Panc1 (cell line): ENCODE measurements around the gene NHLRC3. TPM values are rescaled to one million over a fixed set of nuclear protein-coding genes. Genes with fewer than 3 reads are reported as not detected.

Source experiments
- ATAC-seq: fragments of 200-7000 bp; cut with Tn5 transposase; 2 replicates; pipeline ENCODE4 v1.9.1; 2020; ENCODE audit warnings: mild to moderate bottlenecking, moderate library complexity
- BruUV-seq: library from RNA; stranded (reverse); fragments of 400-500 nt; replicated peaks from 2 replicates; lab custom pipeline; 2021; lab: Mats Ljungman, UMichigan
- CTCF ChIA-PET: fragments of 300-600 bp; sonication (Branson Sonifier 250); formaldehyde crosslinking; loops from one replicate; lab custom pipeline; 2022; ENCODE audit warnings: antibody characterized with exemption; lab: Charles Lee
- POLR2A ChIA-PET: fragments of 300-600 bp; sonication (Branson Sonifier 250); formaldehyde crosslinking; loops from one replicate; lab custom pipeline; 2022; ENCODE audit warnings: antibody characterized with exemption; lab: Charles Lee
- DNase-seq: peaks from one replicate; pipeline ENCODE4 v3.0.0-alpha.2; 2010; ENCODE audit warnings: low read depth, low spot score
- H3K27ac ChIP-seq: 2 replicates; pipeline ENCODE4 v1.5.1; 2011; ENCODE audit warnings: mild to moderate bottlenecking, low read length, inconsistent platforms
- H3K27me3 ChIP-seq: fragments of 200-500 bp; sonication (Bioruptor generic); 2 replicates; pipeline ENCODE4 v1.6.0; 2014; ENCODE audit warnings: low read length, inconsistent platforms; ENCODE audit not compliant: control insufficient read depth, insufficient read depth
- H3K36me3 ChIP-seq: fragments of 200-500 bp; sonication (Bioruptor generic); 2 replicates; pipeline ENCODE4 v1.5.1; 2014; ENCODE audit warnings: inconsistent platforms, mild to moderate bottlenecking, low read length, moderate library complexity; ENCODE audit not compliant: control insufficient read depth, insufficient read depth
- H3K4me1 ChIP-seq: 2 replicates; pipeline ENCODE4 v1.5.1; 2011; ENCODE audit warnings: inconsistent platforms, mild to moderate bottlenecking, low read length, moderate library complexity; ENCODE audit not compliant: control insufficient read depth, insufficient read depth
- H3K4me3 ChIP-seq, 2 experiments: 2 replicates each; pipeline ENCODE4 v1.5.1; 2011 to 2012; ENCODE audit warnings: low read depth in 2 of 2, low read length in 2 of 2, mild to moderate bottlenecking in 2 of 2, inconsistent platforms in 1 of 2, moderate library complexity in 1 of 2
- H3K9me3 ChIP-seq: fragments of 200-500 bp; sonication (Bioruptor generic); 2 replicates; pipeline ENCODE4 v1.5.1; 2014; ENCODE audit warnings: low read depth, mild to moderate bottlenecking, inconsistent platforms, low read length, moderate library complexity; ENCODE audit not compliant: control insufficient read depth, insufficient read depth
- CTCF ChIP-seq: fragments of 450-650 bp; IDR thresholded peaks from 2 replicates; pipeline ENCODE4 v1.5.1; 2017; ENCODE audit warnings: mild to moderate bottlenecking
- POLR2AphosphoS5 ChIP-seq: IDR thresholded peaks from 2 replicates; pipeline ENCODE4 v1.6.1; 2012; ENCODE audit warnings: mild to moderate bottlenecking, low read depth, low read length, moderate library complexity
- REST ChIP-seq, 2 experiments: IDR thresholded peaks; 2 replicates each; pipeline ENCODE4 v1.6.1; 2011 to 2012; ENCODE audit warnings: low read depth in 2 of 2, control low read depth in 1 of 2, low read length in 1 of 2, mild to moderate bottlenecking in 1 of 2, moderate library complexity in 1 of 2; ENCODE audit not compliant: insufficient read depth in 1 of 2
- SIN3A ChIP-seq: IDR thresholded peaks from 2 replicates; pipeline ENCODE4 v1.6.1; 2012; ENCODE audit warnings: low read depth, mild to moderate bottlenecking, low read length, moderate library complexity, borderline replicate concordance; ENCODE audit not compliant: insufficient read depth
- TCF7L2 ChIP-seq: IDR thresholded peaks from 2 replicates; pipeline ENCODE4 v1.6.1; 2011; ENCODE audit warnings: mild to moderate bottlenecking, low read depth, low read length, inconsistent platforms
- in situ Hi-C: cut with HindIII; loops from 2 replicates; pipeline ENCODE4 v1.10.0; 2016; ENCODE audit warnings: low sequenced_read_pairs, low pct_unique_long_range_greater_than_20kb
- intact Hi-C: fragments of 100-400 bp; cut with micrococcal nuclease; formaldehyde crosslinking; loops from one replicate; pipeline ENCODE4 v1.10.0; 2022; ENCODE audit not compliant: unreplicated experiment
- total RNA-seq: library from RNA; stranded (reverse); gene quantifications from one replicate; pipeline ENCODE4 v1.2.1, GENCODE V29; 2021; ENCODE audit not compliant: unreplicated experiment

The NHLRC3 gene
- total RNA-seq, 1 experiment from 2014 or later: 16.1 TPM

- Histone ChIP-seq H3K4me1 (no peaks in the 10 kb centered on the region), H3K27me3 (no peaks in the 10 kb centered on the region), H3K27ac (no peak overlapping the region), H3K36me3 (peaks cover 22% of the 10 kb centered on the region), H3K9me3 (no peaks in the 10 kb centered on the region), H3K4me3 (no peak overlapping the region)
- no TSS peak for BruUV-seq
- in situ Hi-C loops (no loop called here), intact Hi-C loops (no loop called here)
- DNase-seq (no peak), ATAC-seq (no peak)
- no peak for TF ChIP-seq REST (IDR thresholded peaks at IDR 0.05; ENCODE audit: insufficient read depth in 1 of 2, low read depth in 2 of 2, low read length in 1 of 2)
- no peak for TF ChIP-seq CTCF
- TF ChIP-seq SIN3A: no peak
- TF ChIP-seq POLR2AphosphoS5: no peak
- no peak for TF ChIP-seq TCF7L2
- CTCF ChIA-PET: interaction anchor here (0.6 kb wide), 1 partner anchor 1134 kb away, joined by 3 read pairs; no protein-coding TSS in a partner anchor
- POLR2A ChIA-PET: no interaction called here
Measured at GRCh38 chr13:39016087-39016486, 22.2 kb upstream of the NHLRC3 start.

- ATAC-seq: no peak
- Histone ChIP-seq H3K27ac (no peak overlapping the region), H3K4me3 (no peak overlapping the region), H3K27me3 (no peaks in the 10 kb centered on the region), H3K36me3 (peaks cover 20% of the 10 kb centered on the region), H3K9me3 (no peaks in the 10 kb centered on the region), H3K4me1 (no peaks in the 10 kb centered on the region)
- intact Hi-C loops: no loop called here
- no TSS peak for BruUV-seq
- no peak for DNase-seq
- in situ Hi-C loops: no loop called here
- ChIA-PET CTCF (interaction anchor here (0.6 kb wide), 2 partner anchors 490 to 1135 kb away, joined by 3 read pairs; no protein-coding TSS in a partner anchor), POLR2A (no interaction called here)
- TF ChIP-seq POLR2AphosphoS5 (no peak), CTCF (peak; percentile 60)
Measured at GRCh38 chr13:39016787-39017186, 21.5 kb upstream of the NHLRC3 start.
